Retina (tissue), 1 donor: ENCODE data around the gene FMN1.

Source experiments
- DNase-seq: peaks from one replicate; pipeline ENCODE4 v3.0.0-alpha.2; 2016

Gene FMN1

DNA sequence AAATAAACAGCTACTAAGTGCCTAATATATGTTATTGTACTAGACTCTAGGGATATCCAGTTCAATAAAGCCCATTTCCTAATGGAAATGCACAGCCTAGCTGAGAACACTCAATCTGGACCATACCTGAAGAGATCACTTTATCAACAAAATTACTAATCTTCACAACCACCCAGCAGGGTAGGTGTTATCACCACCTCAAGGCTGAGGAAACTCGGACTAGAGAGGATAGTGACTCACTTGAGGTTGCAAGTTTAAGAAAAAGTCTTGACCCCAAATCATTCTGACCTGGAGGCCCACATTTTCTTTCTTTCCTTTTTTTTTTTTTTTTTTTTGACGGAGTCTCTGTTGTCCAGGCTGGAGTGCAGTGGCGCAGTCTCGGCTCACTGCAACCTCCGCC, 3.1 kb upstream of the FMN1 start:
- DNase-seq, result no peak

DNA sequence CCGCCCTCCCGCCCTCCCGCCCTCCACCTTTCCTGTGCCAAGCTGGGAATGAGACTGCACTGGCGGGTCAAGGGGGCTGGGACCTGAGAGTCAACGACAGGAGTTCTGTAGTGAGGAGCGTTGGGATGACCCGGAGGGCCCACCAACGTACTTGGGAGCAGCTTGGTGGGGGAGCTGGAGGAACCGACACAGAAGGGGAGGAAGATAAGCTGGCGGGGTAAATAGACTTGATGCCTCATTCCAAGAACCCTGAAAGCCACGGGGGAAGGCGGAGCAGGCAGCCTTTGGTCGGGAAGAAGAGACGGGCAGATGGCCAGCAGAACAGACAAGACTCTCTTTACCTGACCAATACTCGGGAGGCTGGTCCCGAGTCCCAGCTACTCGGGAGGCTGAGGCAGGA, 277 bp downstream of the FMN1 start:
- DNase-seq, result no peak

DNA sequence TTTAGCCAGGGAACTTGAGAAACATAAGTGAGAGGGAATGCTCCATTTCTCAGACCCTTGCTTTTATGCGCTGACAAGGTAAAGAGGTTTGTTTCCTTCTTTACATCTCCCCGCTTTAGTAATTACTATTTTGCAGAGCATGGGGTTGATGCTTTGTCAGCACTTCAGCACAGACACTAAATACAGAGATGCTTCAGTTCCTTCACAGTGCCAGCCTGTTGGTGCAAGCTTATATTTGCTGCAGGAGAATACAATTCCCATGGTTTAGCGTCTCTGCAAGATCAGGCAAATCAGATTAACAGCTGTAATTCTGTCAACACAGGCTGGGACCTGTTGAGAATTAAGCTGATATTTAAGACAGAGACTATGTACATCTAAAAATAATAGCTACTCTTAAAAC, 2.9 kb downstream of the FMN1 start:
- DNase-seq, result no peak

- no peak for DNase-seq
Measured at GRCh38 chr15:33190539-33190938, 4.0 kb downstream of the FMN1 start.

GRCh38 chr15:33188641-33189257, 5.8 kb downstream of the FMN1 start:
- DNase-seq, result no peak

- no peak for DNase-seq
Measured at GRCh38 chr15:33188159-33188558, 6.4 kb downstream of the FMN1 start.

- DNase-seq, result no peak
Measured at GRCh38 chr15:33183334-33183733, 11.2 kb downstream of the FMN1 start.

DNA sequence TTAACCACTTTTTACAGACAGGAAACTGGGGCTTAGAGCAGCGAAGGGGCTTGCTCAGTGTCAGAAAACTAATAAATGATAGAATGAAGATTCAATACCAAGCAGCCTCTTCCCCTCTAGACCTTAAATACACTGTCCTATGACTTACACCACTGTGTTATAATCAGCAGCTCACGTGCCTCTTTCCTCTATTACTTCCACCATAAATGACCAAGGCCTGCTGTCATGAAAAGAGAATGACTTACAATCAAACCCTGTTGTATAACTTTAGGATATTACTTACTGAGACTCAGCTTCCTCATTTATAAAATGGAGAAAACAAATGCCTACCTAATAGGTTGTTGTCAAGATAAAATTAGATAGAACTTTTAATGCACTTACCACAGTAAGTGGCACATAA, 11.6 kb downstream of the FMN1 start:
- DNase-seq, result no peak

GRCh38 chr15:33182278-33182905, 12.1 kb downstream of the FMN1 start:
- no peak for DNase-seq

DNA sequence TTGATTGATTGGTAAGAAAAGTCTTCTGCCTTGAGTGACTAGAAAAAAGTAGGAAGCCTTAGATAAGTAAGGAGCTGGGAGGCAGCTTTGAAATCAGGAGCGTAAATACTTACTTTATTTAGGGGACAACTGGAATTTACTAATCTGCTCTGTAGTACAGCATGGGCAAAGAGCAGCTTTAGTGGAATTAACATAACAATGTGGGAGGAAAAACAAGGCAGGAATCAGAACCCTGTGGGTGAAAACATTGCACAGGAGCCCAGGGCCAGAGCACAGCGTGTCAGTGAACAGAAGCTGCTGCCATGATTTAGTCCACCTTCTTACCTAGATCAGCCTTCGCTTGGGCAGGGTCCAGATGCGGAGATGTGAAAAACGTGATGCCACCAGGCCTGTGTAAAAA, 14.6 kb downstream of the FMN1 start:
- no peak for DNase-seq

GRCh38 chr15:33171202-33171601, 23.3 kb downstream of the FMN1 start:
- DNase-seq, result no peak

DNA sequence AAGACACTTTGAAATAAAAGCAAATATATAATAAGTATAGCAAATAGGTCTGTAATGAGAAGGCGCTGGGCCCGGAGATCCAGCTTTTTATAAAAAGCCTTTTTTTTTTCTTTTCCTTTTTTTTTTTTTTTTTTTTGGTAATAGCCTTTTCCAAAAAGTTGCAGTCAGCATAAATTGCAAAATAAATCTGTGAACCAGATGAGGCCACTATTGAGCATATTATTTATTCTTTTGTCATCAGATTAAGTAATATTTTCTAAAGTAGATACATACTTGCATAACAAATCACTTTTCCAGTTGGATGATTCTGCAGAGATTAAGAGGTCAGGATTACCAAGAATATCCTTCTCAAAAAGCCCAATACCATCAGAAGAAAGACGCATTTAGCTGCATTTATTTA, 24.9 kb downstream of the FMN1 start:
- no peak for DNase-seq

GRCh38 chr15:33168444-33168843, 26.1 kb downstream of the FMN1 start:
- DNase-seq, result no peak

DNA sequence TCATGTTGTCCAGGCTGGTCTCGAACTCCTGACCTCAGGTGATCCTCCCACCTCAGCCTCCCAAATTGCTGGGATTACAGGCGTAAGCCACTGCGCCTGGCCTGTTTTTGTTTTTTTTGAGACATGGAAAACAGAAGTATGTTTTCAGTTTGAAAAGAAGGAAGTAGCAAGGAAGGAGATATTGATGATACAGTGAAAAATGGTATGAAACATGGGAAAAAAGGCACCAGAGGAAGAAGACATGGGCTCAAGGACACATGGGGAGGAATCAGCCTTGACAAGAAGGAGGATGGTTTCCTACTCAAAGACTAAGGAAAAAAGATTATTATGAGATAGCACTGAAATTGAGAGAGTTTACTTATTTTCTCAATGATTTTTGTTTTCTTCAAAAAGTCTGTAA, 30.7 kb downstream of the FMN1 start:
- no peak for DNase-seq

DNA sequence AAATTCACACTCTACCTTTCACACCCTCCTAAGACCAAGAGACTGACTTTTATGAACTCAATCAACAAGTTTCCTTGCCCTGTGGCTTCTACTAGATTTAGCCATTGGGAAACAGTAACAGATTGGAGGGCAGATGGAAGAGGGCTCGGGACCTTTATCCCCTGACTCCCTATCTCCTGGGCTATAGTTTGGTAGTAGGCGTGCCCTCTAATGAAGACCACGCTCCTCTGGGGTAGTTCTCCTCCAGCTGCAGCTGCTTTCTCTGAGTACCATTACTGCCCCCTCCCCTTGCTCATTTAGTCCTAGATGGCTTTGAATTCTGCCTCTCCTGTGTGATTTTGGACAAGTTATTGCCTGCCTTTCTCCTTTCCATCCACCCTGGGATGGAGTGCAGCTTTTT, 33.3 kb downstream of the FMN1 start:
- no peak for DNase-seq

GRCh38 chr15:33160581-33161165, 33.8 kb downstream of the FMN1 start:
- DNase-seq, result peak; percentile 10

DNA sequence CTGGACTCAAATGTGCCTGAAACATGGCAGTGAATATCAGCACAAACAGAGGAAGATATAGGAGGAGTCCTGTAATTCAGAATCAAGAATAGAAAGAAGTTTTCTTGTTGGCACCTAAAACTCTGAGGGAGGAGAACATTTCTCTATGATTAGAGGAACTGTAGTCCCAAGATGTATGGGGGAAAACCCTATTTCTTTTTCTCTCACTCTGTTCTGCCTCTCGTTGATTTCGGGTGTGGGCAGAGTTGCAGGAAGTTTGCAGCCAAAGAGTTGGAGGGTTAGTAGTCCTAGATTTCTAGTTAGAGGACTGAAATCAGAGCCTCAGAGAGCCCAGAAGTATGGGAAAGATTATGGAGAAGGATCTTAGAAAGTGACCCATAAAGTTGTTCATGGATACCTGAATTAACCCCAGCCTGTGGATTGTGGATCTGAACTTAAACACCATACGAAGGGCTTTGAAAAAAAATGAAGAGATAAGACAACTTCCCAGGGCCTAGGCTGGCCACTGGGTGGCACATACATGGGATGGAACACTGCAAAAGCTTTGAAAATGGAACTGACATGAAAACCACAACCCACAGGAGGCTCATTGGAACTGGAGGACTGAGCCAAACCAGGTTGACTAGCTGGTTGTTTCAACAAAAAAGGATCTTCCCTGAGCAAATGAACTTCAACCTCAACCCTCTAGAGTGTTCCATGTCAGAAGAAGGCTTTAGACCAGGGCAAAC, 34.6 kb downstream of the FMN1 start:
- no peak for DNase-seq

- no peak for DNase-seq
Measured at GRCh38 chr15:33158366-33158765, 36.1 kb downstream of the FMN1 start.

GRCh38 chr15:33157371-33158037, 37.0 kb downstream of the FMN1 start:
- no peak for DNase-seq

GRCh38 chr15:33155691-33156420, 38.7 kb downstream of the FMN1 start:
- no peak for DNase-seq

DNA sequence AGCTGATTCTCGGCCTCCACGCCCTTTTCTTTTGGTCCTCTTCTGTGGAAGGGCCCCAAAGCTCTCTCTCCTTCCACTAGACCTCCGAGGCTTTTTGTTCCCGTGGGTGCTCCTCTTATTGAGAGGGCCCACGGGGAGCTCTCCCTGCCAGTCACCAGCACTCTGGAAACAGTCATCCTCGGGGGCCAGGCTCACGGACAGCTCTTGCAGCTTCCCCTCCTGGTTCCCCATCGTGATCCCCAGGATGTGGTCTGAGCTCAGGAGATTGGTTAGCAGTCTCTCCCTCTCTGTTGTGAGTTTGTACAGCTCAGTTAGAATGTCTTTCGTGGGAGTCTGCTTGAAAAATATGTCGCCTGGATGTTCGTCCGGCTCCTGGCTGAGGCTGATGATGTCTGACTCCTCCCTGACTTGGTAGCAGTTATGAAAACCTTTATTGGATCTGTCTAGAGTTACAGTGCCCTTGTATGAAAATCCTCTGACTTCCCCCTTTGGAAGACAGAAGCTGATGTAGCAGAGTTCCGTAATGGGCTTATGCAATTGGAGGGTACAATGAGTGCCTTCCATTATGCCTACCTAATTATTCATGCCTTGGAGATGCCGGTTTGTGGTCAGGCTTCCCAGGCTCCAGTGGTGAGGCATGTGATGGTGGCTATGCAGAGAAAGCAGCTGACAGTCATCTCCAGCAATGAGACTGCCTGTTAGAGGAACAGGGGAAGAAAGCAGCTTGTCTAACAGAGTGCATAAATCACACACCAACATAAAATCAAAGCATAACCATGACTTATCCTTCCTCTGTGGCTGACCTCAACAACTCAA, 40.0 kb downstream of the FMN1 start:
- DNase-seq, result peak; percentile 23

GRCh38 chr15:33153548-33153947, 41.0 kb downstream of the FMN1 start:
- no peak for DNase-seq
